Stimulated activated naive CD4-positive, alpha-beta T cell (primary cell): ENCODE data around the gene IZUMO1.
A peak's percentile ranks its signal among the peaks of the same experiment; 100 is the strongest.
"Not testable (repeated sequence)": the region's sequence is repeated elsewhere in the genome, so short reads cannot be mapped to it uniquely, and the experiment has no call there.

Experiments used
- DNase-seq, 6 experiments: peaks; one replicate each; lab custom pipeline; 2025; lab: John Stamatoyannopoulos, UW

The IZUMO1 gene

GRCh38 chr19:48713864-48714755 lies 32.6 kb downstream of the IZUMO1 start:
- peak; percentile 92 to 97 (median 95) for DNase-seq

DNA sequence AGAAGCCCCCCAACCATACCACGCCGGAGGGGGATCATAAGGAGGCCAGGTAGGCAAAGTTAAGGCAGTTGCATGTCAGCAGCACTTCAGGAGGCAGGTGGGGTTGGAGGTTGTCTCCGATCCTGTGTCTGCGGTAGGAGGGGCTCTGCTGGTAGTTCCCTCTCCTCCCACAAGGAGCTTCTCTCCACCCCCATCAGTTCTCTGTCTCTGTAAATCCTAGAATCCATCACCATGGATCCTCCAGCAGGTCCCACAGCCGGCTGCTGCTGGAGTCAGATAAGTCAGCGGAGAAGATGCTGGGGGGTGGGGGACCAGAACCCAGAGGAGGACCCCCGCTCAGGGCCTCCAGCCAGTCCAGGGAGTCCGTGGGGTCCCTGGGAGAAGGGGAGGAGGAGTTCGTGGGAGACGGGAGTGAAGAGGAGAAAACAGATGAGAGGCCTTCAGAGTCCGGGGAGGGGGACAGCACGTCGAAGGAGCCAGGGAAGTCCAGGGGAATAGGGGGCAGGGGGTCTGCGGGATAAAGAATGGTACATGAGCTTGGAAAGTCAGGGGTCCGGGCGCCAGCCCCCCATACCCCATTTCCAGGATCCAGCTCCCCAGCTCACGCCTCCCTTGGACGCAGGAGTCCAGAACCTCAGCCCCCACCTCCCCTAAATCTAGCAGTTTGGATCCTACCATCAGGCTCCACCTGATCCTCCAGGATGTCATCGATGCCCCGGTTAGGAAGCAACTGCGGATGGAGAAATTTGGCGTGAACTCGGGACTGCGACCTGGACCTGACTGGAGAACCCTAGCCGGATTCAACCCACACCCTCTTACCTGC lies 33.5 kb downstream of the IZUMO1 start:
- DNase-seq, result no peak

- DNase-seq, result no peak
These were observed 35.5 kb downstream of the IZUMO1 start for GRCh38 chr19:48711106-48711662.

- no peak for DNase-seq
These were observed 38.2 kb downstream of the IZUMO1 start for GRCh38 chr19:48708471-48708870.

- no peak for DNase-seq
These were observed 41.3 kb downstream of the IZUMO1 start for GRCh38 chr19:48705431-48705830.

DNA sequence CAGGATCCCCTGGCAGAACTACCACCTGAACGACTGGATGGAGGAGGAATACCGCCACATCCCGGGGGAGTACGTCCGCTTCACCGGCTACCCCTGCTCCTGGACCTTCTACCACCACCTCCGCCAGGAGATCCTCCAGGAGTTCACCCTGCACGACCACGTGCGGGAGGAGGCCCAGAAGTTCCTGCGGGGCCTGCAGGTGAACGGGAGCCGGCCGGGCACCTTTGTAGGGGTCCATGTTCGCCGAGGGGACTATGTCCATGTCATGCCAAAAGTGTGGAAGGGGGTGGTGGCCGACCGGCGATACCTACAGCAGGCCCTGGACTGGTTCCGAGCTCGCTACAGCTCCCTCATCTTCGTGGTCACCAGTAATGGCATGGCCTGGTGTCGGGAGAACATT lies 43.4 kb downstream of the IZUMO1 start:
- no peak for DNase-seq

DNA sequence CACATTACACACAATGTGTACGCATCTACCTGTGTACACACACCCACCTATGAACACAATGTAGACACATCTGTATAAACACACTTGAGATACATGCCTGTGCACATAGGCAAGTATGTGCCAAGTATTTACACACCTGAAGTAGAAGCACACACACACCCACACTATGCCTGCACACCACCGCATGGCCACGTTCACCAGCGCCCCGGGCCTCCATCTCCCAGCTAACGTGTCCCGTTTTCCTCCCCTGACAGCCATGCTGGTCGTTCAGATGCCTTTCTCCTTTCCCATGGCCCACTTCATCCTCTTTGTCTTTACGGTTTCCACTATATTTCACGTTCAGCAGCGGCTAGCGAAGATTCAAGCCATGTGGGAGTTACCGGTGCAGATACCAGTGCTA lies 44.0 kb downstream of the IZUMO1 start:
- no peak for DNase-seq

DNA sequence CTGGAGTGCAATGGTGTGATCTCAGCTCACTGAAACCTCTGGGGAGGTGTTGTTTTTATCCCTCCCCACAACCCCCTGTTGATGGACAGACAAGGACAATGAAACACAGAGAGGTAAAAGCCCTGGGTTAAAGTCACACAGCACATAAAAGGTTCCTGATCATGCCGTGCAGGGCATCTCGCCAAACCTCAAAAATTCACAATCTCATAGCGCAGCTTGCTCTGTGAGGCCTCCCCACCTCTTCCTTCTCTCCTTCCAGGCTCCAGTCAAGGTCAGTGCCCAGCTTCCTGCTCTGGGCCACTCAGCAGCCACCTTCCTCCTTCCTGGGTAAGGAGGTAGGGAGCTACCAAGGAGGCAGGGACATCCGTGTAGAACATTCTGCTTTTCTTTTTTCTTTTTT lies 48.7 kb downstream of the IZUMO1 start:
- DNase-seq, result no peak

- peak in 1 of 6 experiments; percentile 15 for DNase-seq
These were observed 50.2 kb downstream of the IZUMO1 start for GRCh38 chr19:48696353-48697010.

- no peak for DNase-seq
These were observed 50.9 kb downstream of the IZUMO1 start, which contains the start of gene FUT2 for GRCh38 chr19:48695743-48696352. FUT2 (plus strand) TSS chr19:48695971; CDS start chr19:48702957, 6,986 bp downstream.

DNA sequence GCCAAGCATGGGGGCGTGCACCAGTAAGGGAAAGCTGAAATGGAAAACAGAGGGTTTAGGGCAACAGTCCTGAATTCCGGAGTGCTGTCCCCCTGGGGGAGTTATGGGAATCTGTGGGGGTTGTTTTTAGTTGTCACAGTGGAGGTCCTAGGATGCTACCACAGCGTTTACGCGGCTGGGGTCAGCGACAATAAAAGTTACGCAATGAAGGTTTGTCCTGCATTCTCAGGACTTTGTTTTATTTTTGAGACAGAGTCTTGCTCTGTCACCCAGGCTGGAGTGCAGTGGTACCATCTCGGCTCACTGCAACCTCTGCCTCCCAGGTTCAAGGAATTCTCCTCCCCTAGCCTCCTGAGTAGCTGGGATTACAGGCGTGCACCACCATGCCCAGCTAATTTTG lies 53.1 kb downstream of the IZUMO1 start:
- not testable (repeated sequence) for DNase-seq
